SU-DHL-6 (cell line): ENCODE measurements around the gene GABRB3.

ENCODE experiments used
- H2AFZ ChIP-seq: fragments of 200-600 bp; sonication (generic); 2 replicates; pipeline ENCODE4 v1.6.1; 2014; ENCODE audit warnings: low read depth, mild to moderate bottlenecking, moderate library complexity, mixed read lengths, antibody characterized with exemption, low read length; ENCODE audit not compliant: severe bottlenecking
- H3F3A ChIP-seq: fragments of 200-600 bp; shearing (Covaris generic); 2 replicates; pipeline ENCODE4 v1.6.0; 2016; ENCODE audit warnings: antibody characterized with exemption, mild to moderate bottlenecking; ENCODE audit not compliant: insufficient read depth
- H3K27ac ChIP-seq: fragments of 200-600 bp; sonication (generic); 2 replicates; pipeline ENCODE4 v1.5.1; 2016; ENCODE audit warnings: low read depth, mild to moderate bottlenecking, low read length, moderate library complexity, mixed read lengths
- H3K27me3 ChIP-seq: fragments of 200-600 bp; sonication (generic), shearing (Covaris generic); 2 replicates; pipeline ENCODE4 v1.6.0; 2014; ENCODE audit warnings: mild to moderate bottlenecking, low read length
- H3K36me3 ChIP-seq: fragments of 200-600 bp; sonication (generic); 2 replicates; pipeline ENCODE4 v1.6.1; 2014; ENCODE audit warnings: mild to moderate bottlenecking, low read length, mixed read lengths
- H3K4me2 ChIP-seq: fragments of 300-600, 200-600 bp; shearing (Covaris generic), sonication (generic); 2 replicates; pipeline ENCODE4 v1.6.0; 2014; ENCODE audit warnings: low read length, low read depth, mild to moderate bottlenecking; ENCODE audit not compliant: poor library complexity, severe bottlenecking
- H3K4me3 ChIP-seq: fragments of 200-600 bp; sonication (generic); 2 replicates; pipeline ENCODE4 v1.5.1; 2014; ENCODE audit warnings: antibody characterized with exemption, low read length, mild to moderate bottlenecking, mixed read lengths; ENCODE audit not compliant: insufficient read depth, poor library complexity, severe bottlenecking
- H3K79me2 ChIP-seq: fragments of 200-600 bp; sonication (generic); 2 replicates; pipeline ENCODE4 v1.6.1; 2014; ENCODE audit warnings: mild to moderate bottlenecking, low read length, moderate library complexity; ENCODE audit not compliant: insufficient read depth
- H3K9ac ChIP-seq: fragments of 200-600 bp; sonication (generic); 2 replicates; pipeline ENCODE4 v1.7.0; 2014; ENCODE audit warnings: mild to moderate bottlenecking, low read length
- H3K9me2 ChIP-seq: fragments of 200-600 bp; sonication (generic); replicated peaks from 2 replicates; pipeline ENCODE4 v1.6.1; 2014; ENCODE audit warnings: low read length; ENCODE audit not compliant: insufficient read depth
- H3K9me3 ChIP-seq: fragments of 200-600 bp; sonication (generic); 2 replicates; pipeline ENCODE4 v1.6.1; 2014; ENCODE audit warnings: low read length, mixed read lengths; ENCODE audit not compliant: insufficient read depth
- H4K20me1 ChIP-seq: fragments of 200-600 bp; sonication (generic); 2 replicates; pipeline ENCODE4 v1.6.1; 2014; ENCODE audit warnings: low read depth, mild to moderate bottlenecking, antibody characterized with exemption, low read length, moderate library complexity, mixed read lengths
- EZH2phosphoT487 ChIP-seq: fragments of 200-600 bp; sonication (generic), shearing (Covaris generic); conservative IDR thresholded peaks from 2 replicates; pipeline ENCODE4 v1.6.1; 2018; ENCODE audit warnings: mild to moderate bottlenecking, antibody characterized with exemption, low read length, moderate library complexity, mixed read lengths
- TF ChIP-seq, protein P1 (sequence below): fragments of 200-600 bp; sonication (generic); IDR thresholded peaks from one replicate; pipeline ENCODE4 v1.5.1; 2017; ENCODE audit warnings: antibody characterized with exemption, mild to moderate bottlenecking, low read length, moderate library complexity; ENCODE audit not compliant: insufficient read depth, poor library complexity, severe bottlenecking

The GABRB3 gene

DNA sequence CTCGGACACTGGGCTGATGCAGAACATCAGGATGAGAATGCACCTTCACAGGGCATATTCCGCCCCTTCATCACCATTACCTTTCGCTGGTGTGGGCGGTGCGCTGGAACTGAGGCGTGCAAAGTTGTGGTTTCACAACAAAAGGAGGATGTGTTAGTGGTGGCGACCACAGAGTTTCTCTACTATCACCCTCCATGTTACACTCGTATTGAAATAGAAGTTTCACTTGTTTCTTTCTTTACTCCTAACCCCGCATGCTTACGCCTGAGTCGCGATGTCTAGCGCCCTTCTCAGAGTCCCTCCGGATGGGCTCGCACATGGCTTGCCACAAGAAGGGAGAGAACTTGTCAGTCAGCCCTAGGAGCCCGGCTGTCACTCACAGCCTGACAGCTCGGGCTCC lies 148.7 kb downstream of the GABRB3 start:
- no peak overlapping the region for H2AFZ ChIP-seq
- no peaks in the 10 kb centered on the region for H3K27me3 ChIP-seq
- H3K79me2 ChIP-seq, result peaks cover 6% of the 10 kb centered on the region; the same call in 1 of the 2 replicates
- no peak overlapping the region for H3K4me3 ChIP-seq
- H3K9me3 ChIP-seq, result no peaks in the 10 kb centered on the region
- H4K20me1 ChIP-seq, result no peaks in the 10 kb centered on the region
- H3K4me2 ChIP-seq, result peak overlapping the region; percentile 21
- peak overlapping the region; percentile 11; the same call in 1 of the 2 replicates for H3K9ac ChIP-seq
- no peaks in the 10 kb centered on the region for H3K36me3 ChIP-seq
- no peaks in the 10 kb centered on the region for H3F3A ChIP-seq
- no peak for TF ChIP-seq EZH2phosphoT487
- TF ChIP-seq, protein P1, sequence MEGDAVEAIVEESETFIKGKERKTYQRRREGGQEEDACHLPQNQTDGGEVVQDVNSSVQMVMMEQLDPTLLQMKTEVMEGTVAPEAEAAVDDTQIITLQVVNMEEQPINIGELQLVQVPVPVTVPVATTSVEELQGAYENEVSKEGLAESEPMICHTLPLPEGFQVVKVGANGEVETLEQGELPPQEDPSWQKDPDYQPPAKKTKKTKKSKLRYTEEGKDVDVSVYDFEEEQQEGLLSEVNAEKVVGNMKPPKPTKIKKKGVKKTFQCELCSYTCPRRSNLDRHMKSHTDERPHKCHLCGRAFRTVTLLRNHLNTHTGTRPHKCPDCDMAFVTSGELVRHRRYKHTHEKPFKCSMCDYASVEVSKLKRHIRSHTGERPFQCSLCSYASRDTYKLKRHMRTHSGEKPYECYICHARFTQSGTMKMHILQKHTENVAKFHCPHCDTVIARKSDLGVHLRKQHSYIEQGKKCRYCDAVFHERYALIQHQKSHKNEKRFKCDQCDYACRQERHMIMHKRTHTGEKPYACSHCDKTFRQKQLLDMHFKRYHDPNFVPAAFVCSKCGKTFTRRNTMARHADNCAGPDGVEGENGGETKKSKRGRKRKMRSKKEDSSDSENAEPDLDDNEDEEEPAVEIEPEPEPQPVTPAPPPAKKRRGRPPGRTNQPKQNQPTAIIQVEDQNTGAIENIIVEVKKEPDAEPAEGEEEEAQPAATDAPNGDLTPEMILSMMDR, result no peak
- peak overlapping the region; percentile 43 for H3K27ac ChIP-seq
- H3K9me2 ChIP-seq, result no peaks in the 10 kb centered on the region

DNA sequence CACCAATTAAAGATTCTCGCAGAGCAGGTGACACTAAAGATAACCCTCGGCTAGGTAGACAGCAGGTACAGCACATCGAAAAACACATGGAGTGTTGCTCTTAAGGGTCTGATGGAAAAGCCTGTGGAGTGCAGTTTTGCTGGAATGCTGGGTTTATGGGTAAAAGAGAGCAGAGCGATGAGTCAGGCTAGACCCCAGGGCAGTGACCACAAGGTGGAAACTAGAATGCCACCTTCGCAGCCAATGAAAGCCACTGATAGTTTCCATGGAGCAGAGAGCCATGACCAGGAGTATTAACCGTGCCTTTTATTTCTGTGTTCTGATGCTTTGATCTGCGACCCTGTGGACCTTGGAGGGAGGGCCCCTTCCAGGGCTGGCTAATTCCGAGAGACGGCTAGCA lies 149.8 kb downstream of the GABRB3 start:
- no peaks in the 10 kb centered on the region for H3K9me3 ChIP-seq
- H3K27ac ChIP-seq, result no peak overlapping the region
- no peak overlapping the region for H2AFZ ChIP-seq
- no peak overlapping the region for H3K4me3 ChIP-seq
- H3K79me2 ChIP-seq, result no peaks in the 10 kb centered on the region
- no peaks in the 10 kb centered on the region for H3K9me2 ChIP-seq
- H3K27me3 ChIP-seq, result no peaks in the 10 kb centered on the region
- no peaks in the 10 kb centered on the region for H3K36me3 ChIP-seq
- H3K9ac ChIP-seq, result no peak overlapping the region
- TF ChIP-seq, protein P1, result no peak
- TF ChIP-seq EZH2phosphoT487, result no peak
- H3F3A ChIP-seq, result no peaks in the 10 kb centered on the region
- no peaks in the 10 kb centered on the region for H4K20me1 ChIP-seq
- H3K4me2 ChIP-seq, result no peak overlapping the region

- no peaks in the 10 kb centered on the region for H3K9me3 ChIP-seq
- TF ChIP-seq EZH2phosphoT487, result no peak
- TF ChIP-seq, protein P1, result no peak
- H2AFZ ChIP-seq, result no peak overlapping the region
- H3K36me3 ChIP-seq, result no peaks in the 10 kb centered on the region
- no peaks in the 10 kb centered on the region for H3K9me2 ChIP-seq
- H3F3A ChIP-seq, result no peaks in the 10 kb centered on the region
- no peaks in the 10 kb centered on the region for H4K20me1 ChIP-seq
- no peak overlapping the region for H3K27ac ChIP-seq
- no peak overlapping the region for H3K9ac ChIP-seq
- no peaks in the 10 kb centered on the region for H3K27me3 ChIP-seq
- H3K4me2 ChIP-seq, result no peak overlapping the region
- H3K79me2 ChIP-seq, result no peaks in the 10 kb centered on the region
- no peak overlapping the region for H3K4me3 ChIP-seq
Measured at GRCh38 chr15:26621816-26622215, 151.1 kb downstream of the GABRB3 start.
